ENCODE results near the gene BHLHE40.

Gene BHLHE40

GRCh38 chr3:5016211-5017161 is 37.2 kb downstream of the BHLHE40 start:
- Histone ChIP-seq H3K18ac (ENCODE audit: low read depth in 1 of 2, low read length in 2 of 2) (peak overlapping the region in 1 of 2 experiments; percentile 82), H2AK5ac (ENCODE audit: low read length, severe bottlenecking) (no peak overlapping the region), H3K14ac (ENCODE audit: low read length in 2 of 2) (peak overlapping the region in 1 of 2 experiments; percentile 41), H2BK15ac (ENCODE audit: low read depth, poor library complexity, severe bottlenecking) (no peak overlapping the region), H3K4me1 (ENCODE audit: control insufficient read depth, insufficient read depth, low read depth, low read length) (peaks cover 17% of the 10 kb centered on the region), H3K4ac (ENCODE audit: low read depth in 1 of 2, low read length in 2 of 2) (peak overlapping the region in 1 of 2 experiments; percentile 71), H3K4me2 (ENCODE audit: low read length, poor library complexity, severe bottlenecking) (no peak overlapping the region), H4K91ac (ENCODE audit: low read length) (no peak overlapping the region), H3K23ac (ENCODE audit: low read length in 2 of 2) (no peak overlapping the region), H4K8ac (ENCODE audit: low read length) (peak overlapping the region; percentile 8), H3K36me3 (ENCODE audit: control insufficient read depth in 1 of 2, insufficient read depth in 2 of 2, low read depth in 1 of 2, low read length in 2 of 2) (no peaks in the 10 kb centered on the region), H3K4me3 (ENCODE audit: insufficient read depth in 1 of 2, low read depth in 1 of 2, low read length in 2 of 2) (no peak overlapping the region), H3K9ac (ENCODE audit: low read length) (no peak overlapping the region), H3K27ac (ENCODE audit: low read length, poor library complexity, severe bottlenecking) (no peak overlapping the region), H3K79me1 (replicated peaks; ENCODE audit: low read length, poor library complexity, severe bottlenecking) (peaks cover 2% of the 10 kb centered on the region), H3K9me3 (ENCODE audit: control insufficient read depth, low read length) (no peaks in the 10 kb centered on the region), H3K27me3 (ENCODE audit: control insufficient read depth in 1 of 2, insufficient read depth in 1 of 2, low read length in 2 of 2) (no peaks in the 10 kb centered on the region), H2BK5ac (ENCODE audit: low read depth, low read length, poor library complexity, severe bottlenecking) (no peak overlapping the region), H2BK120ac (ENCODE audit: low read depth, low read length) (no peak overlapping the region), H2BK12ac (ENCODE audit: low read length in 2 of 2) (peak overlapping the region in 1 of 2 experiments; percentile 48), H2AFZ (ENCODE audit: low read depth, low read length) (peak overlapping the region; percentile 55)
- 19% methylated on average over 3 of the region's 11 CpGs for WGBS
- peak; percentile 66 for DNase-seq

DNA sequence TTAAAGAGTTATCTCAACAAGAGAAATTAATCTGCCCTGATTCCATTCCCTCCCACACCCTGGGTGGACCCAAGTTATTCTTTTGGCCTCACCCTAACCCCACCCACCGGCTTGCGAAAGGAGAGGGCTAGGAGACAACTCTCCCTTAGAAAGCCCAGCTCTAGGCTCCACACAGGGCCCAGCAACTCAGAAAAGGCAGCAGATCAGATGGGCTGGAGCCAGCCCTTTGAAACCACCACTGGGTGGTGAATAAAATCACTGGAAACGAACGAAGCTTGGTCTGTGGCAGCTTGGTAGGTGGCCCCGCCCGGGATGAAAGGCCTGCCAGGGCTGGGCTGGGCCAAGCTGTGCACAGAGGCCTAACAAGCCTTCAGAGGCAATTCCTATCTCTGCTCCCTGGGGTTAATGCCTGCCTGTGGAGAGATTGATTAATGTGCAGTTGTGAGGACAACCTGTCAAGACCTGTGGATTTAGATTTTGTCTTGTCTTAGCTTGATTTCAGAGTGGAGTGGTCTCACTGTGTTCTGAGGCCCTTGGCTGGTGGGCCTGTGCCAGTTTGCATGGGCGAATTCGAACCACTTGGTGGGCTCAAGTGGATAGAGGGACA is 38.8 kb downstream of the BHLHE40 start:
- no peaks in the 10 kb centered on the region for H3K27me3 ChIP-seq (ENCODE audit: control insufficient read depth in 1 of 2, insufficient read depth in 1 of 2, low read length in 2 of 2)
- H3K9ac ChIP-seq (ENCODE audit: low read length), result peak overlapping the region; percentile 68
- H2BK120ac ChIP-seq (ENCODE audit: low read depth, low read length), result no peak overlapping the region
- peak overlapping the region in 1 of 2 experiments; percentile 70 for H3K4ac ChIP-seq (ENCODE audit: low read depth in 1 of 2, low read length in 2 of 2)
- no peak for DNase-seq
- H3K23ac ChIP-seq (ENCODE audit: low read length in 2 of 2), result no peak overlapping the region
- H3K4me2 ChIP-seq (ENCODE audit: low read length, poor library complexity, severe bottlenecking), result no peak overlapping the region
- no peak overlapping the region for H2BK15ac ChIP-seq (ENCODE audit: low read depth, poor library complexity, severe bottlenecking)
- H4K91ac ChIP-seq (ENCODE audit: low read length), result peak overlapping the region; percentile 12
- H3K4me1 ChIP-seq (ENCODE audit: control insufficient read depth, insufficient read depth, low read depth, low read length), result peaks cover 18% of the 10 kb centered on the region
- peak overlapping the region; percentile 66 for H2AFZ ChIP-seq (ENCODE audit: low read depth, low read length)
- no peak overlapping the region for H3K4me3 ChIP-seq (ENCODE audit: insufficient read depth in 1 of 2, low read depth in 1 of 2, low read length in 2 of 2)
- H3K9me3 ChIP-seq (ENCODE audit: control insufficient read depth, low read length), result no peaks in the 10 kb centered on the region
- 76% methylated on average over 8 of the region's 8 CpGs for WGBS
- H3K36me3 ChIP-seq (ENCODE audit: control insufficient read depth in 1 of 2, insufficient read depth in 2 of 2, low read depth in 1 of 2, low read length in 2 of 2), result no peaks in the 10 kb centered on the region
- peak overlapping the region; percentile 36 for H2AK5ac ChIP-seq (ENCODE audit: low read length, severe bottlenecking)
- no peak overlapping the region for H3K27ac ChIP-seq (ENCODE audit: low read length, poor library complexity, severe bottlenecking)
- H3K14ac ChIP-seq (ENCODE audit: low read length in 2 of 2), result no peak overlapping the region
- H2BK5ac ChIP-seq (ENCODE audit: low read depth, low read length, poor library complexity, severe bottlenecking), result no peak overlapping the region
- H3K79me1 ChIP-seq (replicated peaks; ENCODE audit: low read length, poor library complexity, severe bottlenecking), result peaks cover 2% of the 10 kb centered on the region
- H3K18ac ChIP-seq (ENCODE audit: low read depth in 1 of 2, low read length in 2 of 2), result peak overlapping the region in 1 of 2 experiments; percentile 28
- H2BK12ac ChIP-seq (ENCODE audit: low read length in 2 of 2), result peak overlapping the region; percentile 23
- H4K8ac ChIP-seq (ENCODE audit: low read length), result peak overlapping the region; percentile 56

GRCh38 chr3:5019411-5020241 is 40.4 kb downstream of the BHLHE40 start:
- Histone ChIP-seq H3K4me1 (ENCODE audit: control insufficient read depth, insufficient read depth, low read depth, low read length) (peaks cover 15% of the 10 kb centered on the region), H2AFZ (ENCODE audit: low read depth, low read length) (no peak overlapping the region), H3K14ac (ENCODE audit: low read length in 2 of 2) (no peak overlapping the region), H2AK5ac (ENCODE audit: low read length, severe bottlenecking) (peak overlapping the region; percentile 73), H3K18ac (ENCODE audit: low read depth in 1 of 2, low read length in 2 of 2) (peak overlapping the region in 1 of 2 experiments; percentile 31), H3K9me3 (ENCODE audit: control insufficient read depth, low read length) (no peaks in the 10 kb centered on the region), H3K4me3 (ENCODE audit: insufficient read depth in 1 of 2, low read depth in 1 of 2, low read length in 2 of 2) (no peak overlapping the region), H2BK5ac (ENCODE audit: low read depth, low read length, poor library complexity, severe bottlenecking) (no peak overlapping the region), H2BK120ac (ENCODE audit: low read depth, low read length) (peak overlapping the region; percentile 36), H3K79me1 (replicated peaks; ENCODE audit: low read length, poor library complexity, severe bottlenecking) (peaks cover 2% of the 10 kb centered on the region), H4K91ac (ENCODE audit: low read length) (peak overlapping the region; percentile 31), H3K4me2 (ENCODE audit: low read length, poor library complexity, severe bottlenecking) (no peak overlapping the region), H3K36me3 (ENCODE audit: control insufficient read depth in 1 of 2, insufficient read depth in 2 of 2, low read depth in 1 of 2, low read length in 2 of 2) (no peaks in the 10 kb centered on the region), H3K9ac (ENCODE audit: low read length) (no peak overlapping the region), H4K8ac (ENCODE audit: low read length) (no peak overlapping the region), H2BK12ac (ENCODE audit: low read length in 2 of 2) (peak overlapping the region; percentile 14 to 23), H3K27ac (ENCODE audit: low read length, poor library complexity, severe bottlenecking) (no peak overlapping the region), H3K27me3 (ENCODE audit: control insufficient read depth in 1 of 2, insufficient read depth in 1 of 2, low read length in 2 of 2) (no peaks in the 10 kb centered on the region), H2BK15ac (ENCODE audit: low read depth, poor library complexity, severe bottlenecking) (no peak overlapping the region), H3K23ac (ENCODE audit: low read length in 2 of 2) (no peak overlapping the region), H3K4ac (ENCODE audit: low read depth in 1 of 2, low read length in 2 of 2) (peak overlapping the region in 1 of 2 experiments; percentile 54)
- DNase-seq, result no peak
- 94% methylated on average over 17 of the region's 19 CpGs for WGBS

Measured in mesenchymal stem cell (in vitro differentiated cells and primary cell).